K562 (cell line): ENCODE measurements around the gene CACNA1E. TPM values are rescaled to one million over a fixed set of nuclear protein-coding genes. Genes with fewer than 3 reads are reported as not detected.

ENCODE experiments used
- CCAR2 ChIP-seq: fragments of 200-400 bp; formaldehyde crosslinking; IDR thresholded peaks from 2 replicates; pipeline ENCODE4 v1.6.1; 2017; ENCODE audit warnings: mild to moderate bottlenecking, low read depth, low read length
- ELF4 ChIP-seq: fragments of 450-650 bp; formaldehyde crosslinking; IDR thresholded peaks from 2 replicates; pipeline ENCODE4 v1.4.0; 2022; ENCODE audit warnings: missing genetic modification characterization
- HNRNPUL1 ChIP-seq: fragments of 200-400 bp; formaldehyde crosslinking; IDR thresholded peaks from 2 replicates; pipeline ENCODE4 v1.6.1; 2017; ENCODE audit warnings: low read length
- HSF4 ChIP-seq: fragments of 250-450 bp; sonication (Bioruptor Pico); IDR thresholded peaks from 2 replicates; pipeline ENCODE4 v2.1.2; 2022; ENCODE audit warnings: mild to moderate bottlenecking, moderate library complexity, borderline replicate concordance
- MXI1 ChIP-seq: IDR thresholded peaks from 2 replicates; pipeline ENCODE4 v1.6.1; 2011; ENCODE audit warnings: low read depth, mild to moderate bottlenecking, improper control_type of control experiment, low read length
- TAL1 ChIP-seq: fragments of 450-650 bp; IDR thresholded peaks from 2 replicates; pipeline ENCODE4 v1.6.1; 2016; ENCODE audit warnings: mild to moderate bottlenecking
- ZNF146 ChIP-seq: IDR thresholded peaks from one replicate; pipeline ENCODE4 v1.6.1; 2018; ENCODE audit warnings: missing compliant biosample characterization; ENCODE audit not compliant: unreplicated experiment
- ZNF212 ChIP-seq: fragments of 450-650 bp; formaldehyde crosslinking; IDR thresholded peaks from 2 replicates; pipeline ENCODE4 v1.4.0; 2020; ENCODE audit warnings: mild to moderate bottlenecking
- ZNF444 ChIP-seq: fragments of 250-450 bp; sonication (Bioruptor Pico); IDR thresholded peaks from 2 replicates; pipeline ENCODE4 v1.4.0; 2020; ENCODE audit warnings: mild to moderate bottlenecking, moderate library complexity
- polyA plus RNA-seq, 8 experiments: library from polyadenylated mRNA; depleted of rRNA in 4 of 8; stranded (reverse) in 5 of 8; unstranded in 3 of 8; fragments of >200 nt; fragmentation: Nextera tagmentation in 2 of 8; fragmentation: Illumina TruSeq in 1 of 8; extraction: Ambion mirVana in 2 of 8; extraction: Trizol in 1 of 8; gene quantifications; 2 replicates each; pipeline versions ENCODE4 v1.2.1 to v1.2.3, GENCODE V29; 2011 to 2014; ENCODE audit warnings: inconsistent platforms in 1 of 8, missing spikeins in 1 of 8
- total RNA-seq, 7 experiments: library from RNA; depleted of rRNA in 6 of 7; stranded (reverse); fragments of >200 nt in 6 of 7; fragmentation: Illumina TruSeq in 2 of 7; extraction: Trizol in 2 of 7; gene quantifications; 2 replicates each; pipeline versions ENCODE4 v1.2.1 to v1.2.3, GENCODE V29; 2011 to 2021; ENCODE audit warnings: low replicate concordance in 1 of 7
- TF ChIP-seq, protein P1 (sequence below): fragments of 250-450 bp; sonication (Bioruptor Pico); IDR thresholded peaks from 2 replicates; pipeline ENCODE4 v1.5.0; 2021; ENCODE audit warnings: mild to moderate bottlenecking, borderline replicate concordance
- TF ChIP-seq, protein P2 (sequence below): fragments of 250-450 bp; sonication (Bioruptor Pico); IDR thresholded peaks from 2 replicates; pipeline ENCODE4 v1.6.1; 2021; ENCODE audit warnings: mild to moderate bottlenecking
- TF ChIP-seq, protein P3 (sequence below): conservative IDR thresholded peaks from 2 replicates; pipeline ENCODE4 v1.6.1; 2011; ENCODE audit warnings: low read depth, mild to moderate bottlenecking, low read length; ENCODE audit not compliant: control insufficient read depth
- TF ChIP-seq, protein P4 (sequence below): fragments of 200-600 bp; sonication (generic); IDR thresholded peaks from one replicate; pipeline ENCODE4 v1.6.1; 2012; ENCODE audit warnings: mild to moderate bottlenecking, low read depth, low read length, inconsistent platforms

CACNA1E gene
- total and polyA plus RNA-seq, 9 of the 15 experiments (the other 6 are each of a cell fraction or from before 2014, with no cell fraction given): under 0.01 to 0.04 TPM; not detected in 7

DNA sequence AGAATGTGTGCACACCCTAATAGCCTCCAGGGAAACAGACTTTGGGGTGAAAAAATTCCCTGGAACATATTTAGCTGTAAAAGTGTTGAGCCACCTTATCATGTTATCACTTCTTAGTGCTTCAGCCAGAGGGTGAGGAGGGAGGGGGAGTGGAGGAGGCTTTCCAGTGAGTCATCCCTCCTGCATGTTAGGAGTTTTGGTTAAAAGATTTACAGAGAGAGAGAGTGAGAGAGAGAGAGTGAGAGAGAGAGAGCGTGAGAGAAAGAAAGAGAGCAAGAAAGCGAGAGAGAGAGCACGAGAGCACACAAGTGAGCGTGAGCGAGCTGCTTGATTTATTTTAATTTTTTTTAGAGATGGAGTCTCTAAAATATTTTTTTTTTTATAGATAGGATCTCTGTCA lies 13.5 kb upstream of the CACNA1E start (continued):
- TF ChIP-seq ZNF212 (peak; percentile 88; the same call in 1 of the 2 replicates), HSF4 (no peak), CCAR2 (no peak), ZNF146 (CRISPR knock-in tag) (no peak), HNRNPUL1 (no peak), TAL1 (0 out of 2 replicates have a peak, but pooled peaks have one; percentile 14), ELF4 (0 out of 2 replicates have a peak, but pooled peaks have one; percentile 51), MXI1 (no peak), ZNF444 (0 out of 2 replicates have a peak, but pooled peaks have one; percentile 32)
- TF ChIP-seq, protein P1, sequence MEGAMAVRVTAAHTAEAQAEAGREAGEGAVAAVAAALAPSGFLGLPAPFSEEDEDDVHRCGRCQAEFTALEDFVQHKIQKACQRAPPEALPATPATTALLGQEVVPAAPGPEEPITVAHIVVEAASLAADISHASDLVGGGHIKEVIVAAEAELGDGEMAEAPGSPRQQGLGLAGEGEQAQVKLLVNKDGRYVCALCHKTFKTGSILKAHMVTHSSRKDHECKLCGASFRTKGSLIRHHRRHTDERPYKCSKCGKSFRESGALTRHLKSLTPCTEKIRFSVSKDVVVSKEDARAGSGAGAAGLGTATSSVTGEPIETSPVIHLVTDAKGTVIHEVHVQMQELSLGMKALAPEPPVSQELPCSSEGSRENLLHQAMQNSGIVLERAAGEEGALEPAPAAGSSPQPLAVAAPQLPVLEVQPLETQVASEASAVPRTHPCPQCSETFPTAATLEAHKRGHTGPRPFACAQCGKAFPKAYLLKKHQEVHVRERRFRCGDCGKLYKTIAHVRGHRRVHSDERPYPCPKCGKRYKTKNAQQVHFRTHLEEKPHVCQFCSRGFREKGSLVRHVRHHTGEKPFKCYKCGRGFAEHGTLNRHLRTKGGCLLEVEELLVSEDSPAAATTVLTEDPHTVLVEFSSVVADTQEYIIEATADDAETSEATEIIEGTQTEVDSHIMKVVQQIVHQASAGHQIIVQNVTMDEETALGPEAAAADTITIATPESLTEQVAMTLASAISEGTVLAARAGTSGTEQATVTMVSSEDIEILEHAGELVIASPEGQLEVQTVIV: no peak
- TF ChIP-seq, protein P2, sequence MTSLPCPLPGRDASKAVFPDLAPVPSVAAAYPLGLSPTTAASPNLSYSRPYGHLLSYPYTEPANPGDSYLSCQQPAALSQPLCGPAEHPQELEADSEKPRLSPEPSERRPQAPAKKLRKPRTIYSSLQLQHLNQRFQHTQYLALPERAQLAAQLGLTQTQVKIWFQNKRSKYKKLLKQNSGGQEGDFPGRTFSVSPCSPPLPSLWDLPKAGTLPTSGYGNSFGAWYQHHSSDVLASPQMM (CRISPR knock-in tag): no peak
- TF ChIP-seq, protein P3, sequence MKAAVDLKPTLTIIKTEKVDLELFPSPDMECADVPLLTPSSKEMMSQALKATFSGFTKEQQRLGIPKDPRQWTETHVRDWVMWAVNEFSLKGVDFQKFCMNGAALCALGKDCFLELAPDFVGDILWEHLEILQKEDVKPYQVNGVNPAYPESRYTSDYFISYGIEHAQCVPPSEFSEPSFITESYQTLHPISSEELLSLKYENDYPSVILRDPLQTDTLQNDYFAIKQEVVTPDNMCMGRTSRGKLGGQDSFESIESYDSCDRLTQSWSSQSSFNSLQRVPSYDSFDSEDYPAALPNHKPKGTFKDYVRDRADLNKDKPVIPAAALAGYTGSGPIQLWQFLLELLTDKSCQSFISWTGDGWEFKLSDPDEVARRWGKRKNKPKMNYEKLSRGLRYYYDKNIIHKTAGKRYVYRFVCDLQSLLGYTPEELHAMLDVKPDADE: no peak
- TF ChIP-seq, protein P4, sequence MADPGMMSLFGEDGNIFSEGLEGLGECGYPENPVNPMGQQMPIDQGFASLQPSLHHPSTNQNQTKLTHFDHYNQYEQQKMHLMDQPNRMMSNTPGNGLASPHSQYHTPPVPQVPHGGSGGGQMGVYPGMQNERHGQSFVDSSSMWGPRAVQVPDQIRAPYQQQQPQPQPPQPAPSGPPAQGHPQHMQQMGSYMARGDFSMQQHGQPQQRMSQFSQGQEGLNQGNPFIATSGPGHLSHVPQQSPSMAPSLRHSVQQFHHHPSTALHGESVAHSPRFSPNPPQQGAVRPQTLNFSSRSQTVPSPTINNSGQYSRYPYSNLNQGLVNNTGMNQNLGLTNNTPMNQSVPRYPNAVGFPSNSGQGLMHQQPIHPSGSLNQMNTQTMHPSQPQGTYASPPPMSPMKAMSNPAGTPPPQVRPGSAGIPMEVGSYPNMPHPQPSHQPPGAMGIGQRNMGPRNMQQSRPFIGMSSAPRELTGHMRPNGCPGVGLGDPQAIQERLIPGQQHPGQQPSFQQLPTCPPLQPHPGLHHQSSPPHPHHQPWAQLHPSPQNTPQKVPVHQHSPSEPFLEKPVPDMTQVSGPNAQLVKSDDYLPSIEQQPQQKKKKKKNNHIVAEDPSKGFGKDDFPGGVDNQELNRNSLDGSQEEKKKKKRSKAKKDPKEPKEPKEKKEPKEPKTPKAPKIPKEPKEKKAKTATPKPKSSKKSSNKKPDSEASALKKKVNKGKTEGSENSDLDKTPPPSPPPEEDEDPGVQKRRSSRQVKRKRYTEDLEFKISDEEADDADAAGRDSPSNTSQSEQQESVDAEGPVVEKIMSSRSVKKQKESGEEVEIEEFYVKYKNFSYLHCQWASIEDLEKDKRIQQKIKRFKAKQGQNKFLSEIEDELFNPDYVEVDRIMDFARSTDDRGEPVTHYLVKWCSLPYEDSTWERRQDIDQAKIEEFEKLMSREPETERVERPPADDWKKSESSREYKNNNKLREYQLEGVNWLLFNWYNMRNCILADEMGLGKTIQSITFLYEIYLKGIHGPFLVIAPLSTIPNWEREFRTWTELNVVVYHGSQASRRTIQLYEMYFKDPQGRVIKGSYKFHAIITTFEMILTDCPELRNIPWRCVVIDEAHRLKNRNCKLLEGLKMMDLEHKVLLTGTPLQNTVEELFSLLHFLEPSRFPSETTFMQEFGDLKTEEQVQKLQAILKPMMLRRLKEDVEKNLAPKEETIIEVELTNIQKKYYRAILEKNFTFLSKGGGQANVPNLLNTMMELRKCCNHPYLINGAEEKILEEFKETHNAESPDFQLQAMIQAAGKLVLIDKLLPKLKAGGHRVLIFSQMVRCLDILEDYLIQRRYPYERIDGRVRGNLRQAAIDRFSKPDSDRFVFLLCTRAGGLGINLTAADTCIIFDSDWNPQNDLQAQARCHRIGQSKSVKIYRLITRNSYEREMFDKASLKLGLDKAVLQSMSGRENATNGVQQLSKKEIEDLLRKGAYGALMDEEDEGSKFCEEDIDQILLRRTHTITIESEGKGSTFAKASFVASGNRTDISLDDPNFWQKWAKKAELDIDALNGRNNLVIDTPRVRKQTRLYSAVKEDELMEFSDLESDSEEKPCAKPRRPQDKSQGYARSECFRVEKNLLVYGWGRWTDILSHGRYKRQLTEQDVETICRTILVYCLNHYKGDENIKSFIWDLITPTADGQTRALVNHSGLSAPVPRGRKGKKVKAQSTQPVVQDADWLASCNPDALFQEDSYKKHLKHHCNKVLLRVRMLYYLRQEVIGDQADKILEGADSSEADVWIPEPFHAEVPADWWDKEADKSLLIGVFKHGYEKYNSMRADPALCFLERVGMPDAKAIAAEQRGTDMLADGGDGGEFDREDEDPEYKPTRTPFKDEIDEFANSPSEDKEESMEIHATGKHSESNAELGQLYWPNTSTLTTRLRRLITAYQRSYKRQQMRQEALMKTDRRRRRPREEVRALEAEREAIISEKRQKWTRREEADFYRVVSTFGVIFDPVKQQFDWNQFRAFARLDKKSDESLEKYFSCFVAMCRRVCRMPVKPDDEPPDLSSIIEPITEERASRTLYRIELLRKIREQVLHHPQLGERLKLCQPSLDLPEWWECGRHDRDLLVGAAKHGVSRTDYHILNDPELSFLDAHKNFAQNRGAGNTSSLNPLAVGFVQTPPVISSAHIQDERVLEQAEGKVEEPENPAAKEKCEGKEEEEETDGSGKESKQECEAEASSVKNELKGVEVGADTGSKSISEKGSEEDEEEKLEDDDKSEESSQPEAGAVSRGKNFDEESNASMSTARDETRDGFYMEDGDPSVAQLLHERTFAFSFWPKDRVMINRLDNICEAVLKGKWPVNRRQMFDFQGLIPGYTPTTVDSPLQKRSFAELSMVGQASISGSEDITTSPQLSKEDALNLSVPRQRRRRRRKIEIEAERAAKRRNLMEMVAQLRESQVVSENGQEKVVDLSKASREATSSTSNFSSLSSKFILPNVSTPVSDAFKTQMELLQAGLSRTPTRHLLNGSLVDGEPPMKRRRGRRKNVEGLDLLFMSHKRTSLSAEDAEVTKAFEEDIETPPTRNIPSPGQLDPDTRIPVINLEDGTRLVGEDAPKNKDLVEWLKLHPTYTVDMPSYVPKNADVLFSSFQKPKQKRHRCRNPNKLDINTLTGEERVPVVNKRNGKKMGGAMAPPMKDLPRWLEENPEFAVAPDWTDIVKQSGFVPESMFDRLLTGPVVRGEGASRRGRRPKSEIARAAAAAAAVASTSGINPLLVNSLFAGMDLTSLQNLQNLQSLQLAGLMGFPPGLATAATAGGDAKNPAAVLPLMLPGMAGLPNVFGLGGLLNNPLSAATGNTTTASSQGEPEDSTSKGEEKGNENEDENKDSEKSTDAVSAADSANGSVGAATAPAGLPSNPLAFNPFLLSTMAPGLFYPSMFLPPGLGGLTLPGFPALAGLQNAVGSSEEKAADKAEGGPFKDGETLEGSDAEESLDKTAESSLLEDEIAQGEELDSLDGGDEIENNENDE: no peak
